ENCODE results near the gene LPIN2.
"Not testable (repeated sequence)": the region's sequence is repeated elsewhere in the genome, so short reads cannot be mapped to it uniquely, and the experiment has no call there.

Gene LPIN2

DNA sequence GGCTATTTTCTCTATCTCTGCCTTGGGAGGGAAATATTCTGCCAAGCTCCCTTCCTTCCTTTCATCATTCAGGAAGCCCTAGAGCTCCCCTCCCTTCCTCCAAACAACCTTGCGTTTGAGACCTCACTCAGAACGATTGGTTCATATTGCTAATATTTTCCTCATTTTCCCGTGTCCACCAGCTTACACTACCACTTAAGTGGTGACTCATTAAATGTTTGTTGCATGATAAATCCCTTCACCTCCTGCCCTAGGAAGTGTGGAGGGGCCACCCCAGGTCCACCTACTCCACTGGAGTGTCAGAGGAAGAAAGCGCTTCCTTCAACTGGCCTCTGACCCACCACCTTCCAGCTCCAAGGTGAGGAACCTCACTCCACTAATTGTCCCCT lies 2.3 kb upstream of the LPIN2 start:
- DNase-seq (ENCODE audit: extremely low read depth, low read depth), result peak; percentile 56
- no peak for TF ChIP-seq CTCF (IDR thresholded peaks at IDR 0.05; ENCODE audit: low read depth, low read length)

GRCh38 chr18:3014503-3015203 lies 1.7 kb upstream of the LPIN2 start:
- DNase-seq (ENCODE audit: extremely low read depth, low read depth), result no peak
- TF ChIP-seq CTCF (IDR thresholded peaks at IDR 0.05; ENCODE audit: low read depth, low read length), result no peak

DNA sequence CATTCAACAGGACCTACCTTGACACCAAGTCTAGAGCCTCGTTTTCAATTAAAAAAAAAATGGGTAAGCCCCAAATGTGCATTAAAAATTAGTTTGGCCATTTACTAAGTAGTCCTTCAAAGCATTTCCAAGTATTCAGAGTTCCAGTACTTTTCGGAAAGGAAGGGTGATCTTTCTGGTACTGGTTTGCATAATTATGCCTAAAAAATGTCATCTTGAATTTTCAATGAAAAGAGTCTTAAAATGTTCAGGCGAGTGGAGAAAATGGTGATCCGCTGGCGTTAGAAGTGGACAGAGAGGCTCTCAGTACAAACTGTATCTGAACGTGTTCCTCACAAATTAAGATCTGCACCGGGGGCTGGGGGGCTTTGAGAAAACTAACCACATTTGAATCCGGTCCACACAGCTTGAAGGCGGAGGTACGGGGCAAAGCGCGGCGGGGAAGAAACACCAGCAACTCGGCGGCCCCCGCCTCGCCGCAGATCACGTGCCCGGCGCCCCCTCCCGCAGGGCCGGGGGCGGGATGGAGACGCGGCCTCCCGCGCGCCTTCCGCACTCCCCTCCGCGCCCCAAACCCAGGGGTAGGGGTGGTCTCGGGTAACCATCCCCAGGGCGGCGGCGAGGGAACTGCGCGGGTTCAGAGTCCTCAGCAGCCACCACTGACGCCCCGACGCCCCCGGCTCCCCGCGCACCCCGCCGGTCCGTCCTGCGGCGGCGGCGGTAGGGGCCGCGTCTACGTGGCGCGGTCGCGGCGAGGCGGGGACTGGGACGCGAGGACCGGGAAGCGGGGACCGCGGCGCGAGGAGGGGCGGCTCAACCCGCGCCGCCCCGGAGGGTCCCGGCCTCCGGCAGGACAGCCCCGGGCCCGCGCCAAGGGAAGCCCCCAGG lies 564 bp downstream of the LPIN2 start:
- no peak for TF ChIP-seq CTCF (IDR thresholded peaks at IDR 0.05; ENCODE audit: low read depth, low read length)
- DNase-seq (ENCODE audit: extremely low read depth, low read depth), result no peak

GRCh38 chr18:3010086-3010485 lies 2.9 kb downstream of the LPIN2 start:
- no peak for TF ChIP-seq CTCF (IDR thresholded peaks at IDR 0.05; ENCODE audit: low read depth, low read length)
- DNase-seq (ENCODE audit: extremely low read depth, low read depth), result no peak

DNA sequence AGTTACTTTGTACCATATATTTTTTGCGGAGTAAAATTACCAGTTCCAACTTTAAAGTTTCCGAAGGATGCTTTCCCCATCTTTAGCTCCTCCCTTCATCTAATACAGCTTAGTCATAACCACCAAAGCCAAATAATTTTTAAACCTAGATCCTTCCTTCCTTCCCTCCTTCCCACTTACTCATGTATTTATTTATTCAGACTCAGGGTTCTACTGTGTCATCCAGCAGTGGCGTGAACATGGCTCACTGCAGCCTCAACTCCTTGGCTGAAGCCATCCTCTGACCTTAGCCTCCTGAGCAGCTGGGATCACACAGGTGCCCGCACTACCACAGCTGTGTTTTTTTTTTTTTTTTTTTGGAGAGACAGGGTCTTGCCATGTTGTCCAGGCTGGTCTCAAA lies 4.4 kb downstream of the LPIN2 start:
- TF ChIP-seq CTCF (IDR thresholded peaks at IDR 0.05; ENCODE audit: low read depth, low read length), result no peak
- DNase-seq (ENCODE audit: extremely low read depth, low read depth), result peak; percentile 25

DNA sequence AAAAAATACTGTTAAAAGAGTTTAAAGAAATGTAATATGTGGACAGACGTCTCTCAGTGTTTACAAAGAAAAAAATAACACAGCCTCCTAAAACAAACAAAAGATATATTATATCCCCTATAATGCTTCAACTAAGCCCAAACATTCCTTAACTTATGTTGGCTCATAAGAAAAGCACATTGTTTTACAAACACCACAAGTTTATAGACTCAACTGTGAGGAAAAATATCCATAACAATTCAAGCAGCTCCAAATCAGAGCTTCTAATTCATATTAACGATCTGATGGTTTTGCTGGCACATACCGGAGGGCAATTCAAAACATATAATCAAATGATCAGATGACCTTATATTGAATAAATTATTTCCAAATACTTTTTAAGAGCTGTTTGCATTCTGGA lies 5.5 kb downstream of the LPIN2 start:
- no peak for DNase-seq (ENCODE audit: extremely low read depth, low read depth)
- TF ChIP-seq CTCF (IDR thresholded peaks at IDR 0.05; ENCODE audit: low read depth, low read length), result no peak

GRCh38 chr18:3005462-3005861 lies 7.5 kb downstream of the LPIN2 start:
- no peak for TF ChIP-seq CTCF (IDR thresholded peaks at IDR 0.05; ENCODE audit: low read depth, low read length)
- no peak for DNase-seq (ENCODE audit: extremely low read depth, low read depth)

GRCh38 chr18:3003766-3004165 lies 9.2 kb downstream of the LPIN2 start:
- not testable (repeated sequence) for DNase-seq (ENCODE audit: extremely low read depth, low read depth)
